Astrocyte of the cerebellum (primary cell): ENCODE data around the gene ATG12.

Source experiments
- DNase-seq: peaks from one replicate; pipeline ENCODE4 v3.0.0-alpha.2; 2011; ENCODE audit warnings: low read depth
- H3K4me3 ChIP-seq: 2 replicates; pipeline ENCODE4 v1.5.1; 2011; ENCODE audit warnings: mild to moderate bottlenecking, low read depth, low read length, moderate library complexity
- CTCF ChIP-seq: IDR thresholded peaks from 2 replicates; pipeline ENCODE4 v1.5.1; 2012; ENCODE audit warnings: low read length, low read depth, moderate library complexity, mild to moderate bottlenecking; ENCODE audit errors: missing control alignments
- in situ Hi-C: cut with HindIII; loops from 2 replicates; pipeline ENCODE4 v1.10.0; 2017; ENCODE audit warnings: low sequenced_read_pairs

The ATG12 gene

GRCh38 chr5:115785381-115786065, 55.8 kb downstream of the ATG12 start:
- in situ Hi-C loops = no loop called here
- no peak overlapping the region for H3K4me3 ChIP-seq
- no peak for TF ChIP-seq CTCF
- no peak for DNase-seq

GRCh38 chr5:115778417-115778816, 62.9 kb downstream of the ATG12 start:
- in situ Hi-C loops = no loop called here
- no peak for DNase-seq
- H3K4me3 ChIP-seq = no peak overlapping the region

More at GRCh38 chr5:115778417-115778816, 62.9 kb downstream of the ATG12 start:
- no peak for TF ChIP-seq CTCF
